Measurements from ENCODE around the gene NELL1.

DNA sequence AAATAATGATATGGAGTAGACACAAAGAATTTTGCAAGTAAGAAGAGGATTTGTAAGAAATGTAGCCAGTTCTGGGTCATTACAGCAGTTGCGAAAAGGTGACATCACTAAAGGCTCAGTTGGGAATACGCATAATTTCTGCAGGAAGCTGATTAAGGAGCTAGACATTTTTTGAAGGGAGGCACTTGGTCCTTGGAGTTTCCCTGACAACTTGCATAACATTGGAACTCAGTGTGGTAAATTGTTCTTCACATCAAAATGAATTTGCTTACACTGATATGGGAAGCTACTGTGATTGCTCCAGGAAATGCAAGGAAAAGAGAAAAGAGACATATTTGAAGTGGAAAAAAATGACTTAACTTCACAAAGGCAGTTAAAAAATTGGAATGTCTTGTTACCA lies 626.1 kb downstream of the NELL1 start:
- TF ChIP-seq POLR2A (IDR thresholded peaks at IDR 0.05) (no peak), CTCF (IDR thresholded peaks at IDR 0.05) (no peak)

All from body of pancreas (tissue), 4 donors.